Neural progenitor cell (in vitro differentiated cells): ENCODE measurements around the gene SARDH.

ENCODE experiments used
- EZH2 ChIP-seq: fragments of 200-600 bp; sonication (generic); IDR thresholded peaks from 2 replicates; pipeline ENCODE4 v1.6.1; 2017; ENCODE audit warnings: antibody characterized with exemption, mild to moderate bottlenecking, moderate library complexity
- EZH2phosphoT487 ChIP-seq: fragments of 200-600 bp; sonication (generic); IDR thresholded peaks from 2 replicates; pipeline ENCODE4 v1.6.1; 2017; ENCODE audit warnings: antibody characterized with exemption
- TF ChIP-seq, protein P1 (sequence below): fragments of 200-600 bp; sonication (generic); IDR thresholded peaks from 2 replicates; pipeline ENCODE4 v1.5.1; 2017; ENCODE audit warnings: antibody characterized with exemption, mild to moderate bottlenecking

DNA sequence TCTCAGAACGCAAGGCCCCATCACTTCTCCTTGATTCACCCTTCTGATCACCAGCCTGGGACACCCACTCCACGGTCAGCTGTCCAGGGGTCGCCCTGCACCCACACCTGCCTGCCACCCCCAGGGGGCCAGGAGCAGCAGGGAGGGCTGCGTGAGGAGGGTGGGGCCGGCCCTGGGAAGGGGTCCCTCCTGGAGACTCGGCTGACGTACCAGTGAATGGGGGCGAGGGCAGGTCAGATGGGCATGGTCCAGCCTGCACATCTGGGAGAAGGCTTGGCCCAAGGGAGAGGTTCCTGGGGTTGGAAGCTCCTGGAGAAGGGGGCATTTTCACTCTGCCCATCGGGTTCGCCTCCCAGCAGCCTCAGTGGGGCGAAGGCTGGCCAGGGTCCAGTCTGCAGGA, 21.8 kb upstream of the SARDH start:
- TF ChIP-seq, protein P1, sequence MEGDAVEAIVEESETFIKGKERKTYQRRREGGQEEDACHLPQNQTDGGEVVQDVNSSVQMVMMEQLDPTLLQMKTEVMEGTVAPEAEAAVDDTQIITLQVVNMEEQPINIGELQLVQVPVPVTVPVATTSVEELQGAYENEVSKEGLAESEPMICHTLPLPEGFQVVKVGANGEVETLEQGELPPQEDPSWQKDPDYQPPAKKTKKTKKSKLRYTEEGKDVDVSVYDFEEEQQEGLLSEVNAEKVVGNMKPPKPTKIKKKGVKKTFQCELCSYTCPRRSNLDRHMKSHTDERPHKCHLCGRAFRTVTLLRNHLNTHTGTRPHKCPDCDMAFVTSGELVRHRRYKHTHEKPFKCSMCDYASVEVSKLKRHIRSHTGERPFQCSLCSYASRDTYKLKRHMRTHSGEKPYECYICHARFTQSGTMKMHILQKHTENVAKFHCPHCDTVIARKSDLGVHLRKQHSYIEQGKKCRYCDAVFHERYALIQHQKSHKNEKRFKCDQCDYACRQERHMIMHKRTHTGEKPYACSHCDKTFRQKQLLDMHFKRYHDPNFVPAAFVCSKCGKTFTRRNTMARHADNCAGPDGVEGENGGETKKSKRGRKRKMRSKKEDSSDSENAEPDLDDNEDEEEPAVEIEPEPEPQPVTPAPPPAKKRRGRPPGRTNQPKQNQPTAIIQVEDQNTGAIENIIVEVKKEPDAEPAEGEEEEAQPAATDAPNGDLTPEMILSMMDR, result no peak
- TF ChIP-seq EZH2 (no peak), EZH2phosphoT487 (no peak)
